GM21528 (cell line): ENCODE results near the gene SPC24.
"Not testable (repeated sequence)": the region's sequence is repeated elsewhere in the genome, so short reads cannot be mapped to it uniquely, and the experiment has no call there.

Source experiments
- ATAC-seq: cut with Tn5 transposase; IDR thresholded peaks from one replicate; pipeline ENCODE4 v1.9.1; 2021; ENCODE audit warnings: mild to moderate bottlenecking, moderate library complexity; ENCODE audit not compliant: unreplicated experiment, low FRiP score

Gene SPC24

DNA sequence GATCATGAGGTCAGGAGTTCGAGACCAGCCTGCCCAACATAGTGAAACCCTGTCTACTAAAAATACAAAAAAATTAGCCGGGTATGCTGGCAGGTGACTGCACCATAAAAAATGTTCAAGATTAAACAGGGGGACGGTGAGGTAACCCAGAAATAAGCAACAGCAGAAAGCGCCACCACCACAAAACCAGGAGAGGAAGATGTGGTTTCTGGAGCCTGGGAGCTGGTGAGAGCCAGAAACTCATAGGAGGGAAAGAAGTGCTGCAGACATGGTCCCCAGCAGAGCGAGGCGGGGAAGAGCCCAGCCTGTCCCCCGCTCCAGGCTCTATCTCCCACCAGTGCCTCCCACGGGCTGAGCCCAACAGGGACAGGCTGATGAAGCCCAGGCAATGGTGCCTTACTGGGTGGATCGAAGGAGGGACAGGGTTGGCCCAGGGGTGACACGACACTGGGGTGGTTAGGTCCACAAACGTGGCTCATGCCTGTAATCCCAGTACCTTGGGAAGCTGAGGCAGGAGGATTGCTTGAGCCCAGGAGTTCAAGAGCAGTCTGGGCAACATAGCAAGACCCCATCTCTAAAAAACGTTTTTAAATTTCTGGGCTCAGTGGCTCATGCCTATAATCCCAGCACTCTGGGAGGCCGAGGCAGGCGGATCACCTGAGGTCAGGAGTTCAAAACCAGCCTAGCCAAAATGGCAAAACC, 19.0 kb downstream of the SPC24 start:
- no peak for ATAC-seq

DNA sequence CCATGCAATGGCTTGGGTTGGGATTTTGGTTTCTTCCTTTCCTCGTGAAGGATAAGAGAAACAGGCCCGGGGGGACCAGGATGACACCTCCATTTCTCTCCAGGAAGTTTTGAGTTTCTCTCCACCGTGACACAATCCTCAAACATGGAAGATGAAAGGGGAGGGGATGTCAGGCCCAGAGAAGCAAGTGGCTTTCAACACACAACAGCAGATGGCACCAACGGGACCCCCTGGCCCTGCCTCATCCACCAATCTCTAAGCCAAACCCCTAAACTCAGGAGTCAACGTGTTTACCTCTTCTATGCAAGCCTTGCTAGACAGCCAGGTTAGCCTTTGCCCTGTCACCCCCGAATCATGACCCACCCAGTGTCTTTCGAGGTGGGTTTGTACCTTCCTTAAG, 24.1 kb downstream of the SPC24 start:
- ATAC-seq, result no peak

DNA sequence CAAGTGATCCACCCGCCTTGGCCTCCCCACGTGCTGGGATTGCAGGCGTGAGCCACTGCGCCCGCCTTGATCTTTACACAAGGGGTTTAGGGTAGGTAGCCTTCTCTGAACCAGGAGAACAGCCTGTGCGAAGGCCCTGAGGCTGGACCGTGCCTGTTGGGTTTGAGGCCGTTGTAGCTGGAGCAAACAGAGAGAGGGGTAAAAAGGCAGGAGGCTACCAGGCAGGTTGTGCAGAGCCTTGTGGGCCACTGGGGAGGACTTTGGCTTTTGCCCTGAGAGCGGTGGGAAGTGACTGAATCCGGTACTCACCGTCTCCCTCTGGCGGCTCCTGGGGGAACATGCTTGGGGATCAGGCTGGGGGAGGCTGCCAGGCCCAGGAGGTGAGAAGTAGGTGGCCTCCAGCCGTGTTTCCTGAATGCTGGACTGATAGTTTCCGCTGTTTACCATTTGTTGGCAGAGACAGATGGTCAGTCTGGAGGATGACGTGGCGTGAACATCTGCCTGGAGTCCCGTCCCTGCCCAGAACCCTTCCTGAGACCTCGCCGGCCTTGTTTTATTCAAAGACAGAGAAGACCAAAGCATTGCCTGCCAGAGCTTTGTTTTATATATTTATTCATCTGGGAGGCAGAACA, 24.6 kb downstream of the SPC24 start:
- ATAC-seq, result no peak

DNA sequence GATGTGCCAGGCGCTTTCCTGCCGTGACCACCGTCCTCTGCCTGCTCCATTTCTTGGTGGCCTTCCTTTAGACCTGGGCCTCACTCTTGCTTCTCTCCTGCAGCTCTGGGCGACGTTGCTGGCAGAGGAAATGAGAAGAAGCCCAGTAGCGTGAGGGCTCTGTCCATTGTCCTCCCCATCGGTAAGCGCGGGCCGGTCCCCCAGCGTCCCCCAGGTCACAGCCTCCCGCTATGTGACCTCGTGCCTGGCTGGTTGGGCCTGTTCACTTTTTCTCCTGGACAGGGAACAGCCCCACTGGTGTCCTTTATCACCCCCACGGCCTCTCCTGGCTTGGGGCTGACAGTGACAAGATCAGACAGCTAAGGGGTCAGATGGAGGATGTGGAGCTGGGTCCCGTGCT, 27.7 kb downstream of the SPC24 start:
- no peak for ATAC-seq

DNA sequence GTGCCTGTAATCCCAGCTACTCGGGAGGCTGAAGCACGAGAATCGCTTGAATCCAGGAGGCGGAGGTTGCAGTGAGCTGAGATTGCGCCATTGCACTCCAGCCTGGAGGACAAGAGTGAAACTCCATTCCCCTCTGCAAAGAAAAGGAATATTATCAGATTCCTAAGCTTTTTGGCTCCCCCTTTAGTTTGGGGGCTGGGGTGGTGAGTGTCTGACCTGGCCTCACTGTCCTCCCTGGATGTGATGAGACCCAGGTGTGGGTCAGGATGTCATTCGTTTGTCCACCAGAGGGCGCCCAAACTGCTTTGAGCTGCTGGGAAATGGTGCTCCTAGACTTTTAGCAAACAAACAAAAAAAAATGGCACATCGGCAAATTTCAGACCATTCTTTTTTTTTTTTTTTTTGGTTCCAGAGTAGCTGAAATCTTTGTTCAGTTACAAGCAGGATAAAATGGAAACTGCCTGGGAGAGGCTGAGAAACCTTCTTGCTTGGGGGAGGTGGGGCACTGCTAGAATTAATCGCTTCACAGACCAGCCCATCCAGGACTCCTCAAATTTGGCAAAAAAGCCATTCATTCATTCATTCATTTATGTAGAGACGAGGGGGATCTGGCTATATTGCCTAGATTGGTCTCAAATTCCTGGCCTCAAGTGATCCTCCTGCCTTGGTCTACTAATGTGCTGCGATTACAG, 29.4 kb downstream of the SPC24 start:
- ATAC-seq, result no peak

DNA sequence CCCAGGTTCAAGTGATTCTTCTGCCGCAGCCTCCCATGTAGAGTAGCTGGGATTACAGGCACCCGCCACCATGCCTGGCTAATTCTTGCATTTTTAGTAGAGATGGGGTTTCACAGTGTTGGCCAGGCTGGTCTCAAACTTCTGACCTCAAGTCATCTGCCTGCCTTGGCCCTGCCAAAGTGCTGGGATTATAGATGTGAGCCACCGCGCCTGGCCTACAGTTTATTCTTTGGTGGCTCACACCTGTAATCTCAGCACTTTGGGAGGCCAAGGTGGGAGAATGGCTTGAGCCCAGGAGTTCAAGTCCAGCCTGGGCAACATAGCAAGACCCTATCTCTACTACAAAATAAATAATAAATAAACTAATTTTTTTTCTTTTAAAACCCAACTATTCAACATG, 31.4 kb downstream of the SPC24 start:
- not testable (repeated sequence) for ATAC-seq

DNA sequence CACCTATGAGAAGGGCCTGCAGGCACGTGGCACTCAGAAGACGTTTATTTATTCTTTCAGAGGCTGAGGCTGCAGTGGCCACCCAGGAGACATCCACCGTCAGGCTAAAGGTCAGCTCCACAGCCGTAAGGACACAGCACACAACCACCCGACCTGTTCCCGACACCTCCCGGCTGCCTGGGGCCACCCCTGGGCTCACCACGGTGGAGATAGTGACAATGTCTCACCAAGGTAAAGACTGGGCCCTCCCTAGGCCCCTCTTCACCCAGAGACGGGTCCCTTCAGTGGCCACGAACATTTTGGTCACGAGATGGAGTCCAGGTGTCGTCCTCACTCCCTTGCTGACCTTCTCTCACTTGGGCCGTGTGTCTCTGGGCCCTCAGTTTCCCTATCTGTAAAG, 32.5 kb downstream of the SPC24 start:
- no peak for ATAC-seq

DNA sequence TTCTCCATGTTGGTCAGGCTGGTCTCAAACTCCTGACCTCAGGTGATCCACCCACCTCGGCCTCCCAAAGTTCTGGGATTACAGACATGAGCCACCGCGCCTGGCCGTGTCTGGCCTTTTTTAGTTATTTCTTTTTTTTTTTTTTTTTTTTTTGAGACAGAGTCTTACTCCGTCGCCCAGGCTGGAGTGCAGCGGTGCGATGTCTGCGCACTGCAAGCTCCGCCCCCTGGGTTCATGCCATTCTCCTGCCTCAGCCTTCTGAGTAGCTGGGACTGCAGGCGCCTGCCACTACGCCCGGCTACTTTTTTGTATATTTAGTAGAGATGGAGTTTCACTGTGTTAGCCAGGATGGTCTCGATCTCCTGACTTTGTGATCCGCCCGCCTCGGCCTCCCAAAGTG, 33.6 kb downstream of the SPC24 start:
- ATAC-seq, result not testable (repeated sequence)

DNA sequence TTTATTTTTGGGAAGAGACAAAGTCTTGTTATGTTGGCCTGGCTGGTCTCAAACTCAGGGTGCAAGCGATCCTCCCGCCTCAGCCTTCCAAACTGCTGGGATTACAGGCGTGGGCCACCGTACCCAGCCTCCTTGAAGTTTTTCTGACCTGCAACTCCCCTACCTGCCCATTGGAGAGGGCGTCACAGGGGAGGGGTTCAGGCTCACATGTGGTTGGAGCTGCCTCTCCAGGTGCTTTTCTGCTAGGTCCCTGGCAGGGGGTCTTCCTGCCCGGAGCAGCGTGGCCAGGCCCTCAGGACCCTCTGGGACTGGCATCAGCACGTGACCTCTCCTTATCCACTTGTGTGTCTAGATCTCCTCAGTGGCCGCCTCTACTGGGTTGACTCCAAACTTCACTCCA, 39.1 kb downstream of the SPC24 start:
- ATAC-seq, result no peak

DNA sequence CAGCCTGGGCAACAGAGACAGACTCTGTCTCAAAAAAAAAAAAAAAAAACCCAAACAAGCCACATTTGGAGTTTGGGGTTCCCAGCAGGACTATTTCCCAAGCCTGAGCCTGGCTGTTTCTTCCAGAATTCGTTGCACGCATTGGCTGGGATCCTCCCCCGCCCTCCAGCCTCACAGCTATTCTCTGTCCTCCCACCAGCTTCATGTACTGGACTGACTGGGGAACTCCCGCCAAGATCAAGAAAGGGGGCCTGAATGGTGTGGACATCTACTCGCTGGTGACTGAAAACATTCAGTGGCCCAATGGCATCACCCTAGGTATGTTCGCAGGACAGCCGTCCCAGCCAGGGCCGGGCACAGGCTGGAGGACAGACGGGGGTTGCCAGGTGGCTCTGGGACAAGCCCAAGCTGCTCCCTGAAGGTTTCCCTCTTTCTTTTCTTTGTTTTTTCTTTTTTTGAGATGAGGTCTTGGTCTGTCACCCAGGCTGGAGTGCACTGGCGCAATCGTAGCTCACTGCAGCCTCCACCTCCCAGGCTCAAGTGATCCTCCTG, 39.6 kb downstream of the SPC24 start:
- ATAC-seq, result no peak

DNA sequence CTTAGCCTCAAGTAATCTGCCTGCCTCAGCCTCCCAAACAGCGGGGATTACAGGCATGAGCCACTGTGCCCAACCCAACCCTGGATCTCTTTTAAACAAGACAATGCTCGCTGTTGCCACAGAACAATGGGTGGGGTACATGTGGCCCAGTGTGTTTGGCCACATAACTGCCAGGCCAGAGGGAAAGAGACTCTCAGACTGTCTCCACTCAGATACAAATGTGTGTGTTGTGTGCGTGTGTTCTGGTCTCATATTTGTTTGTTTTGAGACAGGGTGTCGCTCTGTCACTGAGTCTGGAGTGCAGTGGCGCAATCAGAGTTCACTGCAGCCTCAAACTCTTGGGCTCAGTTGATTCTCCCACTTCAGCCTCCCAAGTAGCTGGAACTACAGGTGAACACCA, 40.5 kb downstream of the SPC24 start:
- ATAC-seq, result no peak

DNA sequence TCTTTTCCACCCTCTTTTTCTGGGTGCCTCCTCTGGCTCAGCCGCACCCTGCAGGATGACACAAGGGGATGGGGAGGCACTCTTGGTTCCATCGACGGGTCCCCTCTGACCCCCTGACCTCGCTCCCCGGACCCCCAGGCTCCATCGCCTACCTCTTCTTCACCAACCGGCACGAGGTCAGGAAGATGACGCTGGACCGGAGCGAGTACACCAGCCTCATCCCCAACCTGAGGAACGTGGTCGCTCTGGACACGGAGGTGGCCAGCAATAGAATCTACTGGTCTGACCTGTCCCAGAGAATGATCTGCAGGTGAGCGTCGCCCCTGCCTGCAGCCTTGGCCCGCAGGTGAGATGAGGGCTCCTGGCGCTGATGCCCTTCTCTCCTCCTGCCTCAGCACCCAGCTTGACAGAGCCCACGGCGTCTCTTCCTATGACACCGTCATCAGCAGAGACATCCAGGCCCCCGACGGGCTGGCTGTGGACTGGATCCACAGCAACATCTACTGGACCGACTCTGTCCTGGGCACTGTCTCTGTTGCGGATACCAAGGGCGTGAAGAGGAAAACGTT, 42.4 kb downstream of the SPC24 start:
- ATAC-seq, result no peak

DNA sequence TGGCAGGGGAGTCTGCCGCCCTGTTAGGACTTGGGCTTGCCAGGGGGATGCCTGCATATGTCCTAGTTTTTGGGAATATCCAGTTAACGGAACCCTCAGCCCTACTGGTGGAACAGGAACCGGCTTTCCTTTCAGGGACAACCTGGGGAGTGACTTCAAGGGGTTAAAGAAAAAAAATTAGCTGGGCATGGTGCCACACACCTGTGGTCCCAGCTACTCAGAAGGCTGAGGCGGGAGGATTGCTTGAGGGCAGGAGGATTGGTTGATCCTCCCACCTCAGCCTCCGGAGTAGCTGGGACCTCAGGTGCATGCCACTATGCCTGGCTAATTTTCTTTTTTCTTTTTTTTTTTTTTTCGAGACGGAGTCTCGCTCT, 43.8 kb downstream of the SPC24 start:
- ATAC-seq, result no peak

DNA sequence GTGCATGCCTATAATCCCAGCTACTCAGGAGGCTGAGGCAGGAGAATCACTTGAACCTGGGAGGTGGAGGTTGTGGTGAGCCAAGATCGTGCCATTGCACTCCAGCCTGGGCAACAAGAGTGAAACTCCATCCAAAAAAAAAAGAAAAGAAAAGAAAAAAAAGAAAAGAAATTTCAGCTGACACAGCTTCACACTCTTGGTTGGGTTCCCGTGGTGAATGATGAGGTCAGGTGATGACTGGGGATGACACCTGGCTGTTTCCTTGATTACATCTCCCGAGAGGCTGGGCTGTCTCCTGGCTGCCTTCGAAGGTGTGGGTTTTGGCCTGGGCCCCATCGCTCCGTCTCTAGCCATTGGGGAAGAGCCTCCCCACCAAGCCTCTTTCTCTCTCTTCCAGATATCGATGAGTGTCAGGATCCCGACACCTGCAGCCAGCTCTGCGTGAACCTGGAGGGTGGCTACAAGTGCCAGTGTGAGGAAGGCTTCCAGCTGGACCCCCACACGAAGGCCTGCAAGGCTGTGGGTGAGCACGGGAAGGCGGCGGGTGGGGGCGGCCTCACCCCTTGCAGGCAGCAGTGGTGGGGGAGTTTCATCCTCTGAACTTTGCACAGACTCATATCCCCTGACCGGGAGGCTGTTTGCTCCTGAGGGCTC, 44.3 kb downstream of the SPC24 start:
- ATAC-seq, result no peak

DNA sequence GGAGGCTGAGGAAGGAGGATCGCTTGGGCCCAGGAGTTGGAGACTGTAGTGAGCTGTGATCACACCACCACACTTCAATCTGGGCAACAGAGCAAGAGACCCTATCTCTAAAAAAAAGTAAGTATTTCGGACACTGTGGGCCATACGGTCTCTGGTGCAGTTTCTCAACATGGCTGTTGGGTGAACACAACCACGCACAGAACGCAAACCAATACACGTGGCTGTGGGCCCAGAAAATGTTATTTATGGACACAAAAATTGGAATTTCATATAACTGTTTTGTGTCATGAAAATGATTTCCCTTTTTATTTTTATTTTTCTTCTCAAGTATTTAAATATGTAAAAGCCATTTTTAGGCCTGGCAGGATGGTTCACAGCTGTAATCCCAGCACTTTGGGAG, 46.8 kb downstream of the SPC24 start:
- no peak for ATAC-seq

DNA sequence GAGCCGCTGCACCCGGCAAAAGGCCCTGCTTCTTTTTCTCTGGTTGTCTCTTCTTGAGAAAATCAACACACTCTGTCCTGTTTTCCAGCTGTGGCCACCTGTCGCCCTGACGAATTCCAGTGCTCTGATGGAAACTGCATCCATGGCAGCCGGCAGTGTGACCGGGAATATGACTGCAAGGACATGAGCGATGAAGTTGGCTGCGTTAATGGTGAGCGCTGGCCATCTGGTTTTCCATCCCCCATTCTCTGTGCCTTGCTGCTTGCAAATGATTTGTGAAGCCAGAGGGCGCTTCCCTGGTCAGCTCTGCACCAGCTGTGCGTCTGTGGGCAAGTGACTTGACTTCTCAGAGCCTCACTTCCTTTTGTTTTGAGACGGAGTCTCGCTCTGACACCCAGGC, 49.1 kb downstream of the SPC24 start:
- no peak for ATAC-seq

DNA sequence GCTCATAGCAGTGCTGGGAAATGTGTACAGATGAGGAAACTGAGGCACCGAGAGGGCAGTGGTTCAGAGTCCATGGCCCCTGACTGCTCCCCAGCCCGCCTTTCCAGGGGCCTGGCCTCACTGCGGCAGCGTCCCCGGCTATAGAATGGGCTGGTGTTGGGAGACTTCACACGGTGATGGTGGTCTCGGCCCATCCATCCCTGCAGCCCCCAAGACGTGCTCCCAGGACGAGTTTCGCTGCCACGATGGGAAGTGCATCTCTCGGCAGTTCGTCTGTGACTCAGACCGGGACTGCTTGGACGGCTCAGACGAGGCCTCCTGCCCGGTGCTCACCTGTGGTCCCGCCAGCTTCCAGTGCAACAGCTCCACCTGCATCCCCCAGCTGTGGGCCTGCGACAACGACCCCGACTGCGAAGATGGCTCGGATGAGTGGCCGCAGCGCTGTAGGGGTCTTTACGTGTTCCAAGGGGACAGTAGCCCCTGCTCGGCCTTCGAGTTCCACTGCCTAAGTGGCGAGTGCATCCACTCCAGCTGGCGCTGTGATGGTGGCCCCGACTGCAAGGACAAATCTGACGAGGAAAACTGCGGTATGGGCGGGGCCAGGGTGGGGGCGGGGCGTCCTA, 50.5 kb downstream of the SPC24 start:
- no peak for ATAC-seq

DNA sequence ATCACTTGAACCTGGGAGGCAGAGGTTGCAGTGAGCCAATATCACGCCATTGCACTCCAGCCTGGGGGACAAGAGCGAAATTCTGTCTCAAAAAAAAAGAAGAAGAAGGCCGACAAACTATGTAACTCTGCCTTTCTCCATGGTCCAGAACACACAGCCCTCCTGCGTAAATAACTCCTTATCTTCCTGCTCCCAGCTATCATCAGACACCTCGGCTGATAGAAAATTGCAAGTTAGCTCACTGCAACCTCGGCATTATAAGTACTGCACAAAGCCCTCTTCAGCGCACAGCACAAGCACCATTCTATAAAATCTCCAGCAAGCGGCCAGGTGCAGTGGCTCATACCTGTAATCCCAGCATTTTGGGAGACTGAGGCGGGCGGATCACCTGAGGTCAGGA, 51.9 kb downstream of the SPC24 start:
- not testable (repeated sequence) for ATAC-seq

DNA sequence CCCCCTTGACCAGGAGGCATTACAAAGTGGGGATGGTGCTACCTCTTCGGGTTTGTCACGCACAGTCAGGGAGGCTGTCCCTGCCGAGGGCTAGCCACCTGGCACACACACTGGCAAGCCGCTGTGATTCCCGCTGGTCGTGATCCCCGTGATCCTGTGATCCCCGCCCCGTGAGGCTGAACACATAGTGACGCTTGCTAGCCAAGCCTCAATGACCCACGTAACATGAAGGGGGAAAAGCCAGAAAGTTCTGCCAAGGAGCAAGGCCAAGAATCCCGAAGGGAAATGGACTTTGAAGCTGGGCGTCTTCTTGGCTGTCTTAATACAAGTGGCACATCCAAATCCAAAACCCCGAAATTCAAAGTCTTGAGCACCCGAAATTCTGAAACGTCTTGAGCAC, 52.6 kb downstream of the SPC24 start:
- no peak for ATAC-seq

DNA sequence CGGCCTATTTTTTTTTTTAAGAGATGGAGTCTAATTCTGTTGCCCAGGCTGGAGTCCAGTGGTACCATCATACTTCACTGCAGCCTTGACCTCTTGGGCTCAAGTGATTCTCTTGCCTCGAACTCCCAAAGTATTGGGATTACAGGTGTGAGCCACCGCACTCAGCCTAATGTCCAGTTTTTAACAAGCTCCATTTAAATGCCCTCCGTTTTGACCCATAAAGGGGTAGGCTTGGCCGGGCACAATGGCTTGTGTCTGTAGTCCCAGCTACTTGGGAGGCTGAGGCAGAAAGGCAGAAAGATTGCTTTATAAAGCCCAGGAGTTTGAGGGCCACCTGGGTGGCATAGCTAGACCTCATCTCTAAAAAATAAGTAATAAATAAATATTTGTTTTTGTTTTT, 54.5 kb downstream of the SPC24 start:
- no peak for ATAC-seq
